Measurements from ENCODE around the gene CPS1.

- TF ChIP-seq POLR2A (IDR thresholded peaks at IDR 0.05) (no peak), POLR2AphosphoS5 (IDR thresholded peaks at IDR 0.05) (no peak)
Measured at GRCh38 chr2:210676067-210676466, 119.7 kb downstream of the CPS1 start.

All from gastroesophageal sphincter (tissue), 2 donors.